Panc1 (cell line): Measurements from ENCODE around the gene MACROD1.

Experiments
- CTCF ChIP-seq: fragments of 450-650 bp; IDR thresholded peaks from 2 replicates; pipeline ENCODE4 v1.5.1; 2017; ENCODE audit warnings: mild to moderate bottlenecking
- POLR2AphosphoS5 ChIP-seq: IDR thresholded peaks from 2 replicates; pipeline ENCODE4 v1.6.1; 2012; ENCODE audit warnings: mild to moderate bottlenecking, low read depth, low read length, moderate library complexity
- REST ChIP-seq, 2 experiments: IDR thresholded peaks; 2 replicates each; pipeline ENCODE4 v1.6.1; 2011 to 2012; ENCODE audit warnings: low read depth in 2 of 2, control low read depth in 1 of 2, low read length in 1 of 2, mild to moderate bottlenecking in 1 of 2, moderate library complexity in 1 of 2; ENCODE audit not compliant: insufficient read depth in 1 of 2
- SIN3A ChIP-seq: IDR thresholded peaks from 2 replicates; pipeline ENCODE4 v1.6.1; 2012; ENCODE audit warnings: low read depth, mild to moderate bottlenecking, low read length, moderate library complexity, borderline replicate concordance; ENCODE audit not compliant: insufficient read depth
- TCF7L2 ChIP-seq: IDR thresholded peaks from 2 replicates; pipeline ENCODE4 v1.6.1; 2011; ENCODE audit warnings: mild to moderate bottlenecking, low read depth, low read length, inconsistent platforms

GRCh38 chr11:64206457-64207255 lies 40.7 kb upstream of the MACROD1 start, which contains the start of gene FERMT3:
- TF ChIP-seq REST (IDR thresholded peaks at IDR 0.05; ENCODE audit: insufficient read depth in 1 of 2, low read depth in 2 of 2, low read length in 1 of 2) (no peak), SIN3A (no peak), CTCF (no peak), POLR2AphosphoS5 (0 out of 2 replicates have a peak, but pooled peaks have one; percentile 23), TCF7L2 (no peak)
